Measurements from ENCODE around the gene IPO5. TPM values are rescaled to one million over a fixed set of nuclear protein-coding genes. Genes with fewer than 3 reads are reported as not detected.

Gene IPO5
- total and polyA plus RNA-seq, 2 of the 4 experiments (the other 2 are of a cell fraction) = 89.2 to 270 TPM

GRCh38 chr13:98066636-98067035, 113.2 kb downstream of the IPO5 start:
- no peaks in the 10 kb centered on the region for H3K79me1 ChIP-seq (ENCODE audit: low read depth in 1 of 2, low read length in 2 of 2)
- H3K9me1 ChIP-seq (ENCODE audit: insufficient read depth, low read length) = no peaks in the 10 kb centered on the region
- no CpG with 5 or more reads among the region's 4 CpGs for WGBS, 2 experiments (ENCODE audit: extremely low coverage in 2 of 2, insufficient read length in 1 of 2)
- H3K4me1 ChIP-seq (ENCODE audit: control insufficient read depth, insufficient read depth, low read length) = no peaks in the 10 kb centered on the region
- no peak overlapping the region for H3K4me3 ChIP-seq (ENCODE audit: insufficient read depth, low read depth, low read length)
- H3K23ac ChIP-seq (ENCODE audit: low read depth, low read length) = no peak overlapping the region
- no TSS peak for BruUV-seq (replicated peaks)
- H2AK9ac ChIP-seq (replicated peaks; ENCODE audit: low read depth, low read length, poor library complexity) = no peak overlapping the region
- H4K91ac ChIP-seq (ENCODE audit: insufficient read depth, low read depth, low read length) = no peak overlapping the region
- H4K8ac ChIP-seq (ENCODE audit: low read depth in 2 of 2, low read length in 2 of 2) = no peak overlapping the region
- no peak overlapping the region for H3K56ac ChIP-seq (ENCODE audit: extremely low read depth, insufficient read depth, low read length)
- no peak for DNase-seq
- no peaks in the 10 kb centered on the region for H4K20me1 ChIP-seq (ENCODE audit: insufficient read depth, low read length)
- no peak overlapping the region for H2BK15ac ChIP-seq (ENCODE audit: low read depth, low read length)
- no peak overlapping the region for H2BK5ac ChIP-seq (ENCODE audit: low read depth, low read length, poor library complexity, severe bottlenecking)
- POLR2A ChIA-PET (ENCODE audit: unreplicated experiment) = no interaction called here
- no peaks in the 10 kb centered on the region for H3K9me3 ChIP-seq (ENCODE audit: control insufficient read depth, insufficient read depth, low read length)
- H3K27me3 ChIP-seq (ENCODE audit: control insufficient read depth, insufficient read depth, low read length) = no peaks in the 10 kb centered on the region
- CTCF ChIA-PET = no interaction called here
- in situ Hi-C loops (cut with MboI; ENCODE audit: low sequenced_read_pairs) (no loop called here), dilution Hi-C loops (cut with HindIII; ENCODE audit: low sequenced_read_pairs, unreplicated experiment) (no loop called here), intact Hi-C loops (cut with micrococcal nuclease) (no loop called here)
- no peak overlapping the region for H3K14ac ChIP-seq (replicated peaks; ENCODE audit: low read depth, low read length)
- no peak overlapping the region for H3K27ac ChIP-seq (ENCODE audit: insufficient read depth, low read length)
- no peak overlapping the region for H4K5ac ChIP-seq (ENCODE audit: low read depth, low read length)
- no peak for ATAC-seq (ENCODE audit: low read depth)
- TF ChIP-seq FOS (IDR thresholded peaks at IDR 0.05; ENCODE audit: low read depth, low read length) (no peak), CEBPB (IDR thresholded peaks at IDR 0.05; ENCODE audit: low read depth, low read length) (no peak), NFE2L2 (IDR thresholded peaks at IDR 0.05; ENCODE audit: low read depth, low read length) (no peak), MXI1 (IDR thresholded peaks at IDR 0.05; ENCODE audit: borderline replicate concordance, low read depth, low read length) (no peak), RAD21 (IDR thresholded peaks at IDR 0.05; ENCODE audit: low read length) (no peak)
- TF ChIP-seq, protein P1, sequence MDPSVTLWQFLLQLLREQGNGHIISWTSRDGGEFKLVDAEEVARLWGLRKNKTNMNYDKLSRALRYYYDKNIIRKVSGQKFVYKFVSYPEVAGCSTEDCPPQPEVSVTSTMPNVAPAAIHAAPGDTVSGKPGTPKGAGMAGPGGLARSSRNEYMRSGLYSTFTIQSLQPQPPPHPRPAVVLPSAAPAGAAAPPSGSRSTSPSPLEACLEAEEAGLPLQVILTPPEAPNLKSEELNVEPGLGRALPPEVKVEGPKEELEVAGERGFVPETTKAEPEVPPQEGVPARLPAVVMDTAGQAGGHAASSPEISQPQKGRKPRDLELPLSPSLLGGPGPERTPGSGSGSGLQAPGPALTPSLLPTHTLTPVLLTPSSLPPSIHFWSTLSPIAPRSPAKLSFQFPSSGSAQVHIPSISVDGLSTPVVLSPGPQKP (IDR thresholded peaks at IDR 0.05; ENCODE audit: borderline replicate concordance, low read depth, low read length) = no peak
- TF ChIP-seq, protein P2, sequence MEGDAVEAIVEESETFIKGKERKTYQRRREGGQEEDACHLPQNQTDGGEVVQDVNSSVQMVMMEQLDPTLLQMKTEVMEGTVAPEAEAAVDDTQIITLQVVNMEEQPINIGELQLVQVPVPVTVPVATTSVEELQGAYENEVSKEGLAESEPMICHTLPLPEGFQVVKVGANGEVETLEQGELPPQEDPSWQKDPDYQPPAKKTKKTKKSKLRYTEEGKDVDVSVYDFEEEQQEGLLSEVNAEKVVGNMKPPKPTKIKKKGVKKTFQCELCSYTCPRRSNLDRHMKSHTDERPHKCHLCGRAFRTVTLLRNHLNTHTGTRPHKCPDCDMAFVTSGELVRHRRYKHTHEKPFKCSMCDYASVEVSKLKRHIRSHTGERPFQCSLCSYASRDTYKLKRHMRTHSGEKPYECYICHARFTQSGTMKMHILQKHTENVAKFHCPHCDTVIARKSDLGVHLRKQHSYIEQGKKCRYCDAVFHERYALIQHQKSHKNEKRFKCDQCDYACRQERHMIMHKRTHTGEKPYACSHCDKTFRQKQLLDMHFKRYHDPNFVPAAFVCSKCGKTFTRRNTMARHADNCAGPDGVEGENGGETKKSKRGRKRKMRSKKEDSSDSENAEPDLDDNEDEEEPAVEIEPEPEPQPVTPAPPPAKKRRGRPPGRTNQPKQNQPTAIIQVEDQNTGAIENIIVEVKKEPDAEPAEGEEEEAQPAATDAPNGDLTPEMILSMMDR (conservative IDR thresholded peaks at IDR 0.05; ENCODE audit: low read depth, low read length) = no peak
- TF ChIP-seq, protein P3, sequence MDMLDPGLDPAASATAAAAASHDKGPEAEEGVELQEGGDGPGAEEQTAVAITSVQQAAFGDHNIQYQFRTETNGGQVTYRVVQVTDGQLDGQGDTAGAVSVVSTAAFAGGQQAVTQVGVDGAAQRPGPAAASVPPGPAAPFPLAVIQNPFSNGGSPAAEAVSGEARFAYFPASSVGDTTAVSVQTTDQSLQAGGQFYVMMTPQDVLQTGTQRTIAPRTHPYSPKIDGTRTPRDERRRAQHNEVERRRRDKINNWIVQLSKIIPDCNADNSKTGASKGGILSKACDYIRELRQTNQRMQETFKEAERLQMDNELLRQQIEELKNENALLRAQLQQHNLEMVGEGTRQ (IDR thresholded peaks at IDR 0.05; ENCODE audit: low read depth, low read length) = no peak
- H2AFZ ChIP-seq (replicated peaks; ENCODE audit: low read length, poor library complexity) = no peak overlapping the region
- no peak overlapping the region for H3K9ac ChIP-seq (ENCODE audit: low read depth, low read length)
- H2AK5ac ChIP-seq (ENCODE audit: low read depth, low read length) = no peak overlapping the region
- H2BK20ac ChIP-seq (ENCODE audit: low read depth, low read length) = no peak overlapping the region
- H3K36me3 ChIP-seq (ENCODE audit: control insufficient read depth, insufficient read depth, low read length) = no peaks in the 10 kb centered on the region
- H2BK120ac ChIP-seq (ENCODE audit: low read depth, low read length) = no peak overlapping the region
- no peak overlapping the region for H3K4me2 ChIP-seq (ENCODE audit: low read depth, low read length)
- H3K18ac ChIP-seq (ENCODE audit: low read depth, low read length) = no peak overlapping the region
- H3K4ac ChIP-seq (ENCODE audit: low read depth, low read length) = no peak overlapping the region

Data from IMR-90 (cell line).